OCI-M1 (cell line): ENCODE measurements around the gene CLN6.
"Not testable (repeated sequence)": the region's sequence is repeated elsewhere in the genome, so short reads cannot be mapped to it uniquely, and the experiment has no call there.

ENCODE experiments used
- DNase-seq: peaks from one replicate; lab custom pipeline; 2025; lab: John Stamatoyannopoulos, UW

The CLN6 gene

GRCh38 chr15:68190048-68190447 lies 39.5 kb downstream of the CLN6 start:
- DNase-seq = no peak

- no peak for DNase-seq
Measured at GRCh38 chr15:68188647-68189046, 40.9 kb downstream of the CLN6 start.

DNA sequence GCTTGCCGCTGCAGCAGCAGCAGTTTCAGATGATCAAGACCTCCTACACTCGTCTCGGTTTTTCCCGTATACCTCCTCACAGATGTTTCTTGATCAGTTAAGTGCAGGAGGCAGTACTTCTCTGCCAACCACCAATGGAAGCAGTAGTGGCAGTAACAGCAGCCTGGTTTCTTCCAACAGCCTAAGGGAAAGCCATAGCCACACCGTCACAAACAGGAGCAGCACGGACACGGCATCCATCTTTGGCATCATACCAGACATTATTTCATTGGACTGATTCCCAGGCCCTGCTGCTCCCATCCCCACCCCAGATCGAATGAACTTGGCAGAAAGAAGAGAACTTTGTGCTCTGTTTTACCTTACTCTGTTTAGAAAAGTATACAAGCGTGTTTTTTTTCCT lies 42.0 kb downstream of the CLN6 start:
- DNase-seq = no peak

DNA sequence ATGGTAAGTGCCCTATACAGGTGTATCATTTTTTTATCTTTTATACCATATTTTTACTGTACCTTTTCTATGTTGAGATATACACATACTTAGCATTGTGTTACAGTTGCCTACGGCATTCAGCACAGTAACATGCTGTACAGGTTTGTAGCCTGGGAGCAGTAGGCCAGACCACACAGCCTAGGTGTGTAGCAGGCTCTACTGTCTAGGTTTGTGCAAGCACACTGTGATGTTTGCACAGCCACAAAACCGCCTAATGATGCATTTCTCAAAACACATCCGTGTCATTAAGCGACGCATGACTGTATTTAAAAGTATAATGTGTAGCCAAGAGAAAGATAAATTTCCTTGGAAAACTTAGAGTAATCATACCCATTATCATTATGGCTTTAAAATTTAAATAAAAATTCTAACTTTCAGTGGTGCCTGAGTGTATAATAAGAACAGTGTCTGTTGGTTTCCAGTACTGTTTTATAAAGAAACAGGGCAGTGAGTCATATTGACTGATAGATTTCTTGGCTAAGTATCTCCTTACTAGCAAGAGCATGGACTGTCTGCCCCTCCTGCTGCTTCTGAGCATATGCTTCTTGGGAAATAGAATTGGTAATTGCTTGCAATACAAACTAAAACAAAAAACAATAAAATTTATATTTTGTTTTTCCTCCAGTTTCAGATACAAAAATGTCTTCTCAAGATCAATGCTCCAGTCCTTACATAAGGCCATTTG lies 42.7 kb downstream of the CLN6 start:
- DNase-seq = no peak

GRCh38 chr15:68184616-68185480 lies 44.7 kb downstream of the CLN6 start:
- DNase-seq = peak; percentile 13

- peak; percentile 9 for DNase-seq
Measured at GRCh38 chr15:68183616-68184315, 45.8 kb downstream of the CLN6 start.

DNA sequence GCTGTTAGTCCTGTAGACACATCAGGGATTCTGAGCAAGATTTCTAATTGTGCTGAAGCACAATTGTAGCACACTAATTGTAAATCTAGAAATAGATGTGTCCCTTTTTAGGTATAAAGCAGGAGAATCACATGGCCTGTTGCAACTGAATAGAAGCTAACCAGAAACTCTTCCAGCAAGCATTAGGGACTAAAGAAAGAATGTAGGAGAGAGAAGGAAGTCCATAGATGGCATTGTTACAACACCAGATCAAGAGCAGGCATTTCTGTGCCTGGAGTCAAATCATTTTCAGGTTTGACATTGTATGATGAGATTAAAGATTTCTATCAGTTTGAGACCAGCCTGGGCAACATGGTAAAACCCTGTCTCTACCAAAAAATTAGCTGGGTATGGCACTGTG lies 51.8 kb downstream of the CLN6 start:
- no peak for DNase-seq

GRCh38 chr15:68176601-68177000 lies 52.9 kb downstream of the CLN6 start:
- no peak for DNase-seq

DNA sequence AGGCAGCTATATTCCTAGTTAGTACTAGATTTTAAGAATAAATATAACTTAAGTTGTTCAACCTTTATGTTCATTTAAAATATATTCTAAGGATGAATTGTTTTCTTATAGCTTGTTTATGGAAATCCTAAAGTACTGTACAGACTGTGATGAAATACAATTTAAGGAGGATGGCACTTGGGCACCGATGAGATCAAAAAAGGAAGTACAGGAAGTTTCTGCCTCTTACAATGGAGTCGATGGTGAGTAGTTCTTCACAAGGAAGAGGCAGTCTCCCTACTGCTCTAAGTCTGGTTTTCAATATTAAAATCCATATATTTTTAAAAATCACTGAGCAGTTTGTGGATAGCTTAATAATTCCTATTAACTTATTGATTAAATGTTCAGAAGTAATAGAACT lies 54.0 kb downstream of the CLN6 start:
- DNase-seq = peak; percentile 28

- DNase-seq = no peak
Measured at GRCh38 chr15:68173119-68173518, 56.4 kb downstream of the CLN6 start.

- not testable (repeated sequence) for DNase-seq
Measured at GRCh38 chr15:68172037-68172436, 57.5 kb downstream of the CLN6 start.

DNA sequence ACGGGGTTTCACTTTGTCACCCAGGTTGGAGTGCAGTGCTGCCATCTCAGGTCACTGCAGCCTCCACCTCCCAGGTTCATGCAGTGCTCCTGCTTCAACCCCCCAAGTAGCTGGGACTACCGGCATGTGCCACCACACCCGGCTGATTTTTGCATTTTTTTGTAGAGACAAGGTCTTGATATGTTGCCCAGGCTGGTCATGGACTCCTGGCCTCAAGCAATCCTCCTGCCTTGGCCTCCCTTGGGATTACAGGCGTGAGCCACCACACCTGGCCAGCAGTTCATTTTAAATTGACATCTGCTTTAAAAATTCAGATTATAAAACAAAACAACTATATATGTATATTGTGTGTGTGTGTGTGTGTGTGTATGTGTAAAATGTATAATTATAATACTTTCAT lies 62.7 kb downstream of the CLN6 start:
- no peak for DNase-seq

GRCh38 chr15:68163191-68163590 lies 66.3 kb downstream of the CLN6 start:
- no peak for DNase-seq

- no peak for DNase-seq
Measured at GRCh38 chr15:68158046-68158628, 71.4 kb downstream of the CLN6 start.

GRCh38 chr15:68157074-68157473 lies 72.5 kb downstream of the CLN6 start:
- no peak for DNase-seq
